Measurements from ENCODE around the gene ATP1B3.

Gene ATP1B3

DNA sequence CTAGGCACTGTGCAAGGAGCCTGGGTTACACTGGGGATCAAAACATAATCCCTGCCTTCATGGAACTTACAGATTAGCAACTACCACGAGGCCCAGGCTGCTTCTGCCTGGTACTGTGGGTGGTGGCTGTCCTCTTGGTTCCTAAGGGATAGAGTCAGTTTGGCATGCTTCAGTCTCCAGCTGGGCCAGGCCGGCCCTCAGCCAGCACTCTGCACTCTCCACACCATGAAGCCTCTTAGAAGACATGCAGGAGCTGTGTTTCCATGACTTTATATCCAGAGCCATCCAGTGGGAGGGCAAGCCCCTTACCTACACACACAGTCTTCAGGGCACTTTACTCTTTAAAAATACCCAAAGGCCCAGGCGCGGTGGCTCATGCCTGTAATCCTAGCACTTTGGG is 54.4 kb downstream of the ATP1B3 start:
- Histone ChIP-seq H3K36me3 (ENCODE audit: control insufficient read depth, insufficient read depth, low read length) (peaks cover 1% of the 10 kb centered on the region; the same call in 1 of the 2 replicates), H3K27me3 (replicated peaks; ENCODE audit: control insufficient read depth, insufficient read depth, low read length) (no peaks in the 10 kb centered on the region), H3K4me3 (replicated peaks; ENCODE audit: low read depth, low read length) (no peak overlapping the region)
- TF ChIP-seq, protein P1, sequence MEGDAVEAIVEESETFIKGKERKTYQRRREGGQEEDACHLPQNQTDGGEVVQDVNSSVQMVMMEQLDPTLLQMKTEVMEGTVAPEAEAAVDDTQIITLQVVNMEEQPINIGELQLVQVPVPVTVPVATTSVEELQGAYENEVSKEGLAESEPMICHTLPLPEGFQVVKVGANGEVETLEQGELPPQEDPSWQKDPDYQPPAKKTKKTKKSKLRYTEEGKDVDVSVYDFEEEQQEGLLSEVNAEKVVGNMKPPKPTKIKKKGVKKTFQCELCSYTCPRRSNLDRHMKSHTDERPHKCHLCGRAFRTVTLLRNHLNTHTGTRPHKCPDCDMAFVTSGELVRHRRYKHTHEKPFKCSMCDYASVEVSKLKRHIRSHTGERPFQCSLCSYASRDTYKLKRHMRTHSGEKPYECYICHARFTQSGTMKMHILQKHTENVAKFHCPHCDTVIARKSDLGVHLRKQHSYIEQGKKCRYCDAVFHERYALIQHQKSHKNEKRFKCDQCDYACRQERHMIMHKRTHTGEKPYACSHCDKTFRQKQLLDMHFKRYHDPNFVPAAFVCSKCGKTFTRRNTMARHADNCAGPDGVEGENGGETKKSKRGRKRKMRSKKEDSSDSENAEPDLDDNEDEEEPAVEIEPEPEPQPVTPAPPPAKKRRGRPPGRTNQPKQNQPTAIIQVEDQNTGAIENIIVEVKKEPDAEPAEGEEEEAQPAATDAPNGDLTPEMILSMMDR (IDR thresholded peaks at IDR 0.05; ENCODE audit: insufficient read depth, low read length, poor library complexity, severe bottlenecking) = no peak
- no peak for DNase-seq (ENCODE audit: extremely low read depth, insufficient read length)

DNA sequence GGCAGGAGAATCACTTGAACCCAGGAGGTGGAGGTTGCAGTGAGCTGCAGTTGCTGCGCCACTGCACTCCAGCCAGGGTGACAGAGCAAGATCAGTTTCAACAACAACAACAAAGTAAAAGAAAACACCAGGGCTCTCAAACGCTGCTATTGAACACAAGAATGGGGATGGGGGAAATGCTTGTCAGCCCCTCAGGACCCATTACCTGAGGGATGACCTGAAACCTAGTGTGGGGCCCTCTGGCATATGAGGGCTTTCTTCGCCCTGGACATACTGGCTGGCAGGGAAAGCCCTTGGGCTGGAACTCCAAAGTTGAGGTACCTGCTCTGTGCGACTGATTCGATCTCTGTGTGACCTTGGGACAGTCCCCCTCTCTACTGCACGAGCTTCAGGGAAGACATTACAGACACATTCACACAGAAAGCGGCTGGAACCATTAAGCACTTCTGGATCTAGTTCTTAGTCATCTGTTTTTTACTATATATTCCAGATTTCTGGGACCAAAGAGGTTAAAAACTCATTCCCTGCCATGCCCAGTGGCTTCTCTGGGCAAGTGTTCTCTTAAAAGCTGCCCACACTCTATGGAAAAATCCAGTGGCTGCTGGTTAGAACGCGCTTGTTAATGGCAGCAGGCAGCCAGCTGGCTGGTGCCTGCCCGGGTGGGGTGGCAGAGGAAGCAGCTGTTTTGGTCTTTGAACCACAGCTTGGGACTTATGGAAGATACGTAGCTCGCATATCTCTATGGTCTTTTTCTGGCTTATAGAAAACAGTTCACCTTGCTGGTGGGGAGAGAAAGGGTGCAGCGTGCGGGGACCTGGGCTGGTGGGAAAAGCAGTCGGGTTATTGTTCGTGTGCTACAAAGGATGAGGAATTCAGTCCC is 57.2 kb downstream of the ATP1B3 start:
- TF ChIP-seq, protein P1 (IDR thresholded peaks at IDR 0.05; ENCODE audit: insufficient read depth, low read length, poor library complexity, severe bottlenecking) = no peak
- Histone ChIP-seq H3K27me3 (replicated peaks; ENCODE audit: control insufficient read depth, insufficient read depth, low read length) (no peaks in the 10 kb centered on the region), H3K36me3 (ENCODE audit: control insufficient read depth, insufficient read depth, low read length) (peaks cover 1% of the 10 kb centered on the region; the same call in 1 of the 2 replicates), H3K4me3 (replicated peaks; ENCODE audit: low read depth, low read length) (no peak overlapping the region)
- DNase-seq (ENCODE audit: extremely low read depth, insufficient read length) = no peak

DNA sequence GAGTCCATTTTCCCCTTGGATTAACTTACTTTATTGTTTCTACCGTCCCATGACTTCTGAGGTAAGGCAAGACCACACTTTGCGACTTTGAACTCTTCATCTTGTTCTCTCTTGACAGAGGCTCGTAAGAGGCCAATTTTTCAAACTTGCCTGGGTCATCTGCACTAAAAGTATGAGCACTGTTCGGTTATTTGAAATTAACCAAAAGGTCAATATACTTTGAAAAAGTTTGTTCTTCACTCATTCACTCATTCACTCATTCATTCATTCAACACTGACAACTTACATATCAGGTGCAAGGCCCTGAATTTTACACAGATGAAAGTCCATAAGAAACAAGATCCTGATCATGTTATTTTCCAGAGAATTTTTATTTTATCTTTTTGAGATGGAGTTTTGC is 57.9 kb downstream of the ATP1B3 start:
- H3K4me3 ChIP-seq (replicated peaks; ENCODE audit: low read depth, low read length) = no peak overlapping the region
- TF ChIP-seq, protein P1 (IDR thresholded peaks at IDR 0.05; ENCODE audit: insufficient read depth, low read length, poor library complexity, severe bottlenecking) = no peak

DNA sequence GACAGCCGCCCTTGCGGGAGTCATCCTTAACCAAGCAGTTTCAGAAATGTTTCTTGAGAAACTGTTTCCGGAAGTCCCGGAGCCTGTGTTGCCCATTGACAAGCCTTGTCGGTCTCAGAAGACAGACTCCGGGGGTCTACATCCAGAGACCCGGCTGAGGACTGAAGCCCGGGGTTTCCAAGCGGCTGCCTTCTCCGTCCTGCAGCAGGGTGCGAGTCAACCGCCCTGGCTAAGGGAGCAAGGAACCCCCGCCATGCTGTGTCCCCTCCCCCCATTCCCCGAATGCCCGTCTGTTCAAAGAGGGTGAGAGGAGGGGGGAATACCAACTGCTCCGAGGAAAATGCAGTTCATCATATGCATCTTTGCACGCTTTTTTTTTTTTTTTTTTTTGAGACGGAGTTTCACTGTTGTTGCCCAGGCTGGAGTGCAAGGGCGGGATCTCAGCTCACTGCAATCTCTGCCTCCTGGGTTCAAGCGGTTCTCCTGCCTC is 61.6 kb downstream of the ATP1B3 start:
- Histone ChIP-seq H3K36me3 (ENCODE audit: control insufficient read depth, insufficient read depth, low read length) (no peaks in the 10 kb centered on the region), H3K27me3 (replicated peaks; ENCODE audit: control insufficient read depth, insufficient read depth, low read length) (no peaks in the 10 kb centered on the region), H3K4me3 (replicated peaks; ENCODE audit: low read depth, low read length) (no peak overlapping the region)
- TF ChIP-seq, protein P1 (IDR thresholded peaks at IDR 0.05; ENCODE audit: insufficient read depth, low read length, poor library complexity, severe bottlenecking) = no peak
- no peak for DNase-seq (ENCODE audit: extremely low read depth, insufficient read length)

More for the DNA sequence above, 57.9 kb downstream of the ATP1B3 start:
- Histone ChIP-seq H3K27me3 (replicated peaks; ENCODE audit: control insufficient read depth, insufficient read depth, low read length) (no peaks in the 10 kb centered on the region), H3K36me3 (ENCODE audit: control insufficient read depth, insufficient read depth, low read length) (no peaks in the 10 kb centered on the region)
- DNase-seq (ENCODE audit: extremely low read depth, insufficient read length) = no peak

DNA sequence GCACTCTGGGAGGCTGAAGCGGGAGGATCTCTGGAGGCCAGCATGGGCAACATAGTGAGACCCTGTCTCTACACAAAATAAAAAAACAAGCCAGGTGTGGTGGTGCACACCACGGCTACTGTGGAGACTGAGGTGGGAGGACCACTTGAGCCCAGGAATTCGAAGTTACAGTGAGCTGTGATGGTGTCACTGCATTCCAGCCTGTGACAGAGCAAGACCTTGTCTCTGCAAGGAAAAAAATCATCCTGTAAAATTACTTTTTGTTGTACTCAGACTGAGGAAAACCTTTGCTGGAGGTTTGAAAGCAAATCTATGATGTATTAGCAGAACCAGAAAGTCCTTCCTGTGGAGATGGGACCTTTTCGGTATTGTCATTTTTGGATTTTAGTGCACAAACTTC is 63.3 kb downstream of the ATP1B3 start:
- Histone ChIP-seq H3K36me3 (ENCODE audit: control insufficient read depth, insufficient read depth, low read length) (no peaks in the 10 kb centered on the region), H3K4me3 (replicated peaks; ENCODE audit: low read depth, low read length) (no peak overlapping the region), H3K27me3 (replicated peaks; ENCODE audit: control insufficient read depth, insufficient read depth, low read length) (no peaks in the 10 kb centered on the region)
- TF ChIP-seq, protein P1 (IDR thresholded peaks at IDR 0.05; ENCODE audit: insufficient read depth, low read length, poor library complexity, severe bottlenecking) = no peak
- DNase-seq (ENCODE audit: extremely low read depth, insufficient read length) = no peak

Data from GM06990 (cell line).